Non-pigmented ciliary epithelial cell (primary cell): ENCODE results near the gene ACTN2.
"Not testable (repeated sequence)": the region's sequence is repeated elsewhere in the genome, so short reads cannot be mapped to it uniquely, and the experiment has no call there.

Source experiments
- DNase-seq: peaks from one replicate; pipeline ENCODE4 v3.0.0-alpha.2; 2010; ENCODE audit warnings: low read depth

Gene ACTN2

GRCh38 chr1:236685917-236686814 is at the start of gene ACTN2:
Gene ACTN2 (plus strand): TSS chr1:236686499. CDS start chr1:236686674, 175 bp downstream.
- DNase-seq = no peak

GRCh38 chr1:236638945-236639344 is 47.4 kb upstream of the ACTN2 start:
- no peak for DNase-seq

GRCh38 chr1:236639686-236640085 is 46.6 kb upstream of the ACTN2 start:
- DNase-seq = no peak

GRCh38 chr1:236642763-236643162 is 43.5 kb upstream of the ACTN2 start:
- DNase-seq = no peak

GRCh38 chr1:236645016-236645680 is 41.2 kb upstream of the ACTN2 start:
- no peak for DNase-seq

GRCh38 chr1:236654511-236654910 is 31.8 kb upstream of the ACTN2 start:
- DNase-seq = no peak

GRCh38 chr1:236654957-236655356 is 31.3 kb upstream of the ACTN2 start:
- DNase-seq = no peak

GRCh38 chr1:236657398-236657797 is 28.9 kb upstream of the ACTN2 start:
- no peak for DNase-seq

- no peak for DNase-seq
Measured at GRCh38 chr1:236659792-236660587, 26.3 kb upstream of the ACTN2 start.

GRCh38 chr1:236663934-236664333 is 22.4 kb upstream of the ACTN2 start:
- no peak for DNase-seq

GRCh38 chr1:236668909-236669308 is 17.4 kb upstream of the ACTN2 start:
- not testable (repeated sequence) for DNase-seq

GRCh38 chr1:236670060-236670459 is 16.2 kb upstream of the ACTN2 start:
- DNase-seq = no peak

GRCh38 chr1:236673289-236673919 is 12.9 kb upstream of the ACTN2 start:
- DNase-seq = no peak

GRCh38 chr1:236677641-236678235 is 8.6 kb upstream of the ACTN2 start:
- DNase-seq = no peak

- no peak for DNase-seq
Measured at GRCh38 chr1:236681219-236681618, 5.1 kb upstream of the ACTN2 start.

- DNase-seq = no peak
Measured at GRCh38 chr1:236685205-236685916, 938 bp upstream of the ACTN2 start.

GRCh38 chr1:236686815-236687160 is 489 bp downstream of the ACTN2 start:
- no peak for DNase-seq

GRCh38 chr1:236687273-236687672 is 974 bp downstream of the ACTN2 start:
- no peak for DNase-seq

- no peak for DNase-seq
Measured at GRCh38 chr1:236688705-236689104, 2.4 kb downstream of the ACTN2 start.

GRCh38 chr1:236689713-236690569 is 3.6 kb downstream of the ACTN2 start:
- DNase-seq = no peak
